ENCODE results near the gene CLGN. TPM values are rescaled to one million over a fixed set of nuclear protein-coding genes. Genes with fewer than 3 reads are reported as not detected.

Gene CLGN
- total RNA-seq, 4 donors from 2014 or later = 0.22 TPM; not detected in 3

DNA sequence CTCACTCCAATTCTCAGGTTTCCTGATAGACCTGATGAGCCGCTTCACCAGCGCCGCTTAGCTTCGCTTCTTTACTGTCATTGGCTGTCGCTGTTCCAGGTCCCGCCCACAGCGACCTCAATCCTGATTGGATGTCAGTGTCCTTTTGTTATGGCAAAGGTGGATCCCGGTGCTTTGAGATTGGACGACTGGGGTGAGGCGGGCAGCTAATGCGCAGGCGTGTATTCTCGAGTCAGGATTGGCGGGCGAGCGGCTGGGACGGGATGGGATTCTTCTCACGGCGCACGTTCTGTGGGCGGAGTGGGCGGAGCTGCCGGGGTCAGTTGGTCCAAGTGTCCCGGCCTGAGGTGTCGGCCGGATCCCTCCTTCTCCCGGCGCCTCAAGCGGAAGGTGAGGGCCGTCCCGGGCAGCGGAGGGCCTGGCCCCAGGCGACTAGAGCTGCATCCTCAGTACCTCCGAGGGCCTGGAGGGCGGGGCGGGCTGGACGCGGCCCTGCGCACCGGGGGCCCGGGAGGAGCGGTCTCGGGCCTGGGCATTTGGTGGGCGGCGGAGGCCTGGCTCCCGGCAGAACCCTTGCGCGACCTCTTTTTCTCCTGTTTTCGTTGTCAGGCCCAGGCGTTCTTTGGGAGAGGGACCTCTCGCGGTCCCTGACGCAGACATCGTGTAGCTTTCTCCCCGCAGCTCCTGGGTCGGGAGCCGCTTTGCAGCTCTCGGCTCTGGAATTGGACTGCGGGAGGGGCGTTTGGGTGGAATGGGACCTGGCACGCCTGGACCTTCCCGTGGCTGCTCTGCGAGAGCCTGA lies 53.9 kb downstream of the CLGN start, which contains the start of gene SCOC:
Gene SCOC (plus strand): TSS at position 319 of the 802 bp plus-strand sequence. CDS start 5,525 bp downstream, outside the sequence.
- TF ChIP-seq, protein P1, sequence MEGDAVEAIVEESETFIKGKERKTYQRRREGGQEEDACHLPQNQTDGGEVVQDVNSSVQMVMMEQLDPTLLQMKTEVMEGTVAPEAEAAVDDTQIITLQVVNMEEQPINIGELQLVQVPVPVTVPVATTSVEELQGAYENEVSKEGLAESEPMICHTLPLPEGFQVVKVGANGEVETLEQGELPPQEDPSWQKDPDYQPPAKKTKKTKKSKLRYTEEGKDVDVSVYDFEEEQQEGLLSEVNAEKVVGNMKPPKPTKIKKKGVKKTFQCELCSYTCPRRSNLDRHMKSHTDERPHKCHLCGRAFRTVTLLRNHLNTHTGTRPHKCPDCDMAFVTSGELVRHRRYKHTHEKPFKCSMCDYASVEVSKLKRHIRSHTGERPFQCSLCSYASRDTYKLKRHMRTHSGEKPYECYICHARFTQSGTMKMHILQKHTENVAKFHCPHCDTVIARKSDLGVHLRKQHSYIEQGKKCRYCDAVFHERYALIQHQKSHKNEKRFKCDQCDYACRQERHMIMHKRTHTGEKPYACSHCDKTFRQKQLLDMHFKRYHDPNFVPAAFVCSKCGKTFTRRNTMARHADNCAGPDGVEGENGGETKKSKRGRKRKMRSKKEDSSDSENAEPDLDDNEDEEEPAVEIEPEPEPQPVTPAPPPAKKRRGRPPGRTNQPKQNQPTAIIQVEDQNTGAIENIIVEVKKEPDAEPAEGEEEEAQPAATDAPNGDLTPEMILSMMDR (IDR thresholded peaks at IDR 0.05; ENCODE audit: low read depth) = no peak

DNA sequence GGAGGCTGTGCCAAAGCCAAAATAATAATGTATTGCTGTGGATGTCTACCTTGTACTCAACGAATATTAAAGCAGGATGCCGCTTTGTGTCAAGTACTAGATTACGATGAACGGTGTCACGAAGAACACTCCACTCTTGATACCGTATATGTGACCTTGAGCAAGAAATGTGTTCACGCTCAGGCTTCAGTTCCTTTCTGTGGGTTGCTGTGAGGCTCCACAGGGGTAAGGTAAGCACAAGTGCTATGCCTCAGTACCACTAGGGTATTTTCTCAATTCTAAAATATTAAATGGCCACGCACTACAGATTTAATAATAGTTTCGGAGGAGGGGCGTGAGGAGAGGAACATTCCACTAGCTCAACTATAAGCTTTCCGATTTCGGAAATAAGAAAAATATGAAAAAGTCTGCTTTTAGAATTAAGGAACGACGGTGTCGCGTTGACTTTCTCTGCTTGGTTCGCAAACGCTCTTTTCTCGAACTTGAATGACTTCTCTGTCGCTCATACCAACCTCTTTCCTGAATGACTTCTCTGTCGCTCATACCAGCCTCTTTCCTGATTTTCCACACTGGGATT lies 54.6 kb downstream of the CLGN start:
- TF ChIP-seq, protein P1 (IDR thresholded peaks at IDR 0.05; ENCODE audit: low read depth) = no peak

DNA sequence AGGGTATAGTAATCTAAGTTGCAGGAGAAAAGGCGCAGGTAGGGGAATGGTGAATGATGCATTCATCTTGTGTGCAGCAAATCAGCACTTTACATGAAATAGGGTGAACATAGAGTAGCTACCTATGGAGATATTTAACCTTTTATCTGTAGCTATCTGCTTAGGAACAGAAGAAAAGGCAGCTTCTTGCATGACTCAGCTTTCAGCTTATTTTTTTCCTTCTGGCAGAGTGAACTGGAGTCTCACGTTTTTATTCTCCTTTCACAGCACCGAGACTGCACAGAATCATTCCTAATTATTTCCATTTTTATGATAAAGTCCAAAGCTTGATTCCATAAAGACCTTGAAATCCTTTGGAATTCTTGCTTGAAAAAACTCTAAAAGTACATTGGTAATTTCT lies 58.8 kb downstream of the CLGN start:
- TF ChIP-seq, protein P1 (IDR thresholded peaks at IDR 0.05; ENCODE audit: low read depth) = no peak

DNA sequence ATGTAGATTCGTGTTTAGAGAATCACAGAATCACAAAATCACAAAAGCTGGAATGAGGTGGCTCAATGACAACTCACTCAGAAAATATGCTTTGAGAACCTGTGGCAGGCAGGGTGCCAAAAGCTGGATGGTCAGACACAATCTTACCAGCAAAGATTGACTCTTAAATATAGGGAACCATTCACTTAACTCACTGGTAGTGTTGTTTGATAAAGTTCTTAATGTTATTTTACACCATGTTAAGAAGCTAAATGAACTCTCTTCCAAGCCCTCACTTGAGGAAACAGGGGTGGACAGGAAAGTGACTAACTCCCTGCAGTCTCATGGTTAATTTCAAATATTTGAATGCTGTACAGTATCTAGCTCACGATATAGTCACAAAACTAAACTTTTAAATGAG lies 59.7 kb downstream of the CLGN start:
- TF ChIP-seq, protein P1 (IDR thresholded peaks at IDR 0.05; ENCODE audit: low read depth) = no peak

DNA sequence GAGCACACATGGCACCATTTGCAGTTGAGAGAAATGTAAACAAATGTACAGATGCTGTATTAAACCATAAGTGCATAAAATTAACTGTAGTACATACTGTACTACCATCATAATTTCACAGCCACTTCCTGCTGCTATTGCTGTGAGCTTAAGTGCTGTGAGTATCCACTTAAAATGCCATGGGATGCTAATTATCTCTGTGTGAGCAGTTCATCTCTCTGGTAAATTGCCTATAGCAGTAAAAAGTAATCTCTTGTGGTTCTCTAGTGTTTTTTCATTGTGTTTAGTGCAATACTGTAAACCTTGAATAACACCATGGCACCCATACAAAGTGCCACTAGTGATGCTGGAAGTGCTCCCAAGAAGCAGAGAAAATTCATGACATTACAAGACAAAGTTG lies 63.9 kb downstream of the CLGN start:
- TF ChIP-seq, protein P1 (IDR thresholded peaks at IDR 0.05; ENCODE audit: low read depth) = no peak

DNA sequence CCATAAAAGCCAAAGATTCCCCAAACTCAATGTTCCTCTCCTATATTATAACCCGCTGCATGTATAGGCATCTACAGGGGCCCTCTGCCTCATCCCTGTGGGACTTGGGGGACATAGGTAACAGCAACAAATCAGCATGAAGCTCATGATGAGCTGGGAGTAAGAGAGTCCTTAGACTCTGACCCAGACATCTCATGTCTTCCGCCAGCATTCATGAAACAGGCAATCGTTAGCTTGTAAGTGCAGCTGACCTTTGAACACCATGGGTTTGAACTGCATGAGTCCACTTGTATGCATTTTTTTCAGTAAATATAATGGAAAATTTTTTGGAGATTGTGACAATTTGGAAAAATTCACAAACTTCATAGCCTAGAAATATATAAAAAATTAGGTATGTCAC lies 64.4 kb downstream of the CLGN start:
- TF ChIP-seq, protein P1 (IDR thresholded peaks at IDR 0.05; ENCODE audit: low read depth) = no peak

DNA sequence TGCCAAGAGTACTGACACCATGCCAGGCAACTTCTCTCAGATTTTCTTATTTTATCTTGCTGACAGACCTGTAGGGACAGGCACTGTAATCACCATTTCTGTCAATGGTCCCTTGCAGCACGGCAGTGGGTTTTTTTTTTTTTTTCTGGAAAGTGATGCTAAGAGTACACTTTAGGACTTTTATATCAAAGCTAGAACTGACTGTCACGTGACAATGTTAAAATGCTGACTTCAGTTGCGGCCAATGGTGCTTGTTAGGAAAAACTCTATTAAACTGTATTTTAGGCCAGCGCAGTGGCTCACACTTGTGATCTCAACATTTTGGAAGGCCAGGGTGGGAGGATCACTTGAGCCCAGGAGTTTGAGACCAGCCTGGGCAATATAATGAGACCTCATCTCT lies 66.3 kb downstream of the CLGN start:
- TF ChIP-seq, protein P1 (IDR thresholded peaks at IDR 0.05; ENCODE audit: low read depth) = no peak

All from subcutaneous adipose tissue (tissue), 4 donors.